Measurements from ENCODE around the gene EPHX1.

The EPHX1 gene

GRCh38 chr1:225888289-225888897 lies 78.5 kb downstream of the EPHX1 start:
- Histone ChIP-seq H3K9me3 (ENCODE audit: severe bottlenecking) (no peaks in the 10 kb centered on the region), H3K27me3 (ENCODE audit: insufficient read depth, poor library complexity, severe bottlenecking) (no peaks in the 10 kb centered on the region), H3K4me1 (ENCODE audit: insufficient read depth, poor library complexity, severe bottlenecking) (no peaks in the 10 kb centered on the region), H3K27ac (ENCODE audit: poor library complexity, severe bottlenecking) (no peak overlapping the region), H3K36me3 (ENCODE audit: low read depth) (no peaks in the 10 kb centered on the region), H3K4me3 (ENCODE audit: severe bottlenecking) (no peak overlapping the region)
- ATAC-seq (ENCODE audit: low read depth) = no peak
- DNase-seq (ENCODE audit: low spot score) = no peak
- TF ChIP-seq, protein P1, sequence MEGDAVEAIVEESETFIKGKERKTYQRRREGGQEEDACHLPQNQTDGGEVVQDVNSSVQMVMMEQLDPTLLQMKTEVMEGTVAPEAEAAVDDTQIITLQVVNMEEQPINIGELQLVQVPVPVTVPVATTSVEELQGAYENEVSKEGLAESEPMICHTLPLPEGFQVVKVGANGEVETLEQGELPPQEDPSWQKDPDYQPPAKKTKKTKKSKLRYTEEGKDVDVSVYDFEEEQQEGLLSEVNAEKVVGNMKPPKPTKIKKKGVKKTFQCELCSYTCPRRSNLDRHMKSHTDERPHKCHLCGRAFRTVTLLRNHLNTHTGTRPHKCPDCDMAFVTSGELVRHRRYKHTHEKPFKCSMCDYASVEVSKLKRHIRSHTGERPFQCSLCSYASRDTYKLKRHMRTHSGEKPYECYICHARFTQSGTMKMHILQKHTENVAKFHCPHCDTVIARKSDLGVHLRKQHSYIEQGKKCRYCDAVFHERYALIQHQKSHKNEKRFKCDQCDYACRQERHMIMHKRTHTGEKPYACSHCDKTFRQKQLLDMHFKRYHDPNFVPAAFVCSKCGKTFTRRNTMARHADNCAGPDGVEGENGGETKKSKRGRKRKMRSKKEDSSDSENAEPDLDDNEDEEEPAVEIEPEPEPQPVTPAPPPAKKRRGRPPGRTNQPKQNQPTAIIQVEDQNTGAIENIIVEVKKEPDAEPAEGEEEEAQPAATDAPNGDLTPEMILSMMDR (IDR thresholded peaks at IDR 0.05; ENCODE audit: poor library complexity, severe bottlenecking) = no peak

DNA sequence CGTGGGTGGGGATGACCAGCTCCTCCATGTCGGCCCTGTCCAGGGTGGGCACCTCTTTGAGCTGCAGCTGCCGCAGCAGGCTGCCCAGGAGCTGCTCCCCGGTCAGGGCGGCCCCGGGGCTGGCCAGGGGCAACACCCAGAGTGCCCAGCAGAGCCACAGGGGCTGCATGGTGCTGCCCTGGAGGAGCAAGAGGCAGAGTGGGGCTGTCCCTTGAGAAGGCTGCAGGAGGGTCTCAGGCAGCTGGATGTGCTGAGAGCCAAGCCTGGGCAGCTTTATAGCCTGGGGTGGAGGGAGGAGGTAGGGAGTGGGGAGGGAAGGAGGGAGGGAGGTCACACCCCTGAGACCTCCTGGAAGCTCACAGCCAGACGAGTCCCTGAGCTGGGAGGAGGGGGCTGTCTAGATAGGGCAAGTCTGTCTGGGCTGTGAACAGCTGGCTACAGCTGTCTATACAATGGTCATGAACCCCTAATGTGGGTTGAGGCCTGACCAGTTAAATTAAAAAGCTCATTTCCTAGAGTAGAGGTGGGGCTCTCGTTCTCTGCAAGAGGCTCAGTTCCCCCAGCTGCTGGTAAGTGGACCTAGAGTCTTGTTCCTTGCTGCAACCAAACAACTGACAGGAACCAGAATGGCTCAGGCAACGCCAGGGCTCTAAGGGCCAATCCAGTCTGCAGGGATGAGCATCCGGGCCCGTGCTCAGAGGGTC lies 79.1 kb downstream of the EPHX1 start, which contains the start of gene LEFTY1:
LEFTY1 (minus strand) TSS at position 249 of the 704 bp plus-strand sequence; CDS start at position 169, 80 bp downstream.
- no peak within 1 kb of the TSS for H3K4me3 ChIP-seq (ENCODE audit: severe bottlenecking)
- H3K27ac ChIP-seq (ENCODE audit: poor library complexity, severe bottlenecking) = no peak within 1 kb of the TSS
- DNase-seq (ENCODE audit: low spot score) (no peak), ATAC-seq (ENCODE audit: low read depth) (no peak)
- TF ChIP-seq, protein P1 (IDR thresholded peaks at IDR 0.05; ENCODE audit: poor library complexity, severe bottlenecking) = no peak
- H3K27me3 ChIP-seq (ENCODE audit: insufficient read depth, poor library complexity, severe bottlenecking) = no peaks in the 10 kb centered on the region
- no peaks in the 10 kb centered on the region for H3K36me3 ChIP-seq (ENCODE audit: low read depth)
- no peaks in the 10 kb centered on the region for H3K4me1 ChIP-seq (ENCODE audit: insufficient read depth, poor library complexity, severe bottlenecking)
- no peaks in the 10 kb centered on the region for H3K9me3 ChIP-seq (ENCODE audit: severe bottlenecking)

DNA sequence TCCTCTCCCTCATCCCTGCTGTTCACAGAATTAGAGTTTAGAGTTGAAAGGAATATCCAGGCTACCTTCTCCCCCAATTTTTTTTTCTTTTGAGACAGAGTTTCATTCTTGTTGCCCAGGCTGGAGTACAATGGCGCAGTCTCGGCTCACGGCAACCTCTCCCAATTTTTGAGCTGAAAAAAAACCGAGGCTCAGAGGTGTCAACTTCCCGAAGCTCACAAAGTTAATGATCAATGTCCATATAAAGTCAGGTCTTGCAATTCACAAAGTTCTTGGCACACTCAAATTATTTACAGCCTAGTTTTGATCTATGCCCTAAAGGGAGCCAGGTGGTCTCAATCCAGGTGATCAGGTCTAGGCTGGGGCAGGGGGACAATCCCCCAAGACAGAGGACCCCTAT lies 79.8 kb downstream of the EPHX1 start:
- no peaks in the 10 kb centered on the region for H3K9me3 ChIP-seq (ENCODE audit: severe bottlenecking)
- no peaks in the 10 kb centered on the region for H3K27me3 ChIP-seq (ENCODE audit: insufficient read depth, poor library complexity, severe bottlenecking)
- no peak overlapping the region for H3K27ac ChIP-seq (ENCODE audit: poor library complexity, severe bottlenecking)
- H3K4me3 ChIP-seq (ENCODE audit: severe bottlenecking) = no peak overlapping the region
- no peak for ATAC-seq (ENCODE audit: low read depth)
- TF ChIP-seq, protein P1 (IDR thresholded peaks at IDR 0.05; ENCODE audit: poor library complexity, severe bottlenecking) = no peak
- no peak for DNase-seq (ENCODE audit: low spot score)
- no peaks in the 10 kb centered on the region for H3K4me1 ChIP-seq (ENCODE audit: insufficient read depth, poor library complexity, severe bottlenecking)
- no peaks in the 10 kb centered on the region for H3K36me3 ChIP-seq (ENCODE audit: low read depth)

DNA sequence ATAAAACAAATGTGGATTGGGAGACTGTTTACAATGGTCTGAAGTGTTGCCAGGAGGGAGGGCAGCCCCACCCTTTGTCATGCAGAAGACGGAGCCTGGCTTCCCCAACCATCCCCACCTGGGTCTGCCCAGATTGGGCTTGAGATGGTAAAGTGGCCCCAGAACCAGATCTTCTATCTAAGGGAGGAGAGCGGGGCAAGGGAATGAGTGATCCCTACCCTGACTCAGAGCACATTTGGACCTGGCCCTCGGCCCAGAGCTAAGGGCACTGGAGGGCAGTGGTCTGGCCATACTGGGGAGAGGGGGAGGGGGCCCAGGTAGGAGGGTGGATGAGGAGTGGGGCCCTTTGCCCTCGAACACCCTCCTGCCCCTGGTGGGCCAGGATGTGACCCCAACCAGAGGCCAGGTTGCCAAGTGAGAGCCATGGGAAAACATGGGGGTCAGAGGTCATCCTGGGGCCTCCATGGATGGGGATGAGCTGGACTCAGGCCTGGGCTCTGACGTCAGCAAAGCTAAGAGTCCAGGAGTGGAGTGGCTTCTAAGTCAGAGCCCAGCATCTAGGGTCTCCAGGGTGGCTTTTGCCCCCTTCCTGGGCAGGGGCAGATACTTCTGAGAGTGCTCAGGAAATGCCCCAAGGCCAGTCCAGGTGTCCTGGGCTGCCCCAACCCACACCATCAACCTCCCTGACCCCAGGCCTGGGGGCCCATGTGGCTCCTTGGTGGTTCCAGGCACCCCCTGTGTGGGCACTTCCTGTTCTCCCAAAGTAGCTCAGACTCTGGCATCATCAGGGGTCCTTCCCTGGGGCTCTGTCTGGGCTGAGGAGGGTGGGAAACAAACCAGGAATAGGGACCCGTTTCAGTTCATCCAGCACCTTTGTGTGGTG lies 80.7 kb downstream of the EPHX1 start:
- DNase-seq (ENCODE audit: low spot score) = no peak
- TF ChIP-seq, protein P1 (IDR thresholded peaks at IDR 0.05; ENCODE audit: poor library complexity, severe bottlenecking) = no peak

More for the DNA sequence above, 80.7 kb downstream of the EPHX1 start:
- Histone ChIP-seq H3K27ac (ENCODE audit: poor library complexity, severe bottlenecking) (no peak overlapping the region), H3K27me3 (ENCODE audit: insufficient read depth, poor library complexity, severe bottlenecking) (no peaks in the 10 kb centered on the region), H3K4me3 (ENCODE audit: severe bottlenecking) (no peak overlapping the region), H3K4me1 (ENCODE audit: insufficient read depth, poor library complexity, severe bottlenecking) (no peaks in the 10 kb centered on the region), H3K36me3 (ENCODE audit: low read depth) (no peaks in the 10 kb centered on the region), H3K9me3 (ENCODE audit: severe bottlenecking) (no peaks in the 10 kb centered on the region)
- ATAC-seq (ENCODE audit: low read depth) = no peak
